Activated CD4-positive, alpha-beta T cell treated with anti-CD3 and anti-CD28 coated beads for 1 hour (primary cell): ENCODE data around the gene TIAM2.
"Not testable (repeated sequence)": the region's sequence is repeated elsewhere in the genome, so short reads cannot be mapped to it uniquely, and the experiment has no call there.

Experiments
- DNase-seq: peaks from one replicate; pipeline ENCODE4 v3.0.0-alpha.2; 2020

The TIAM2 gene

GRCh38 chr6:155268088-155268867 is 273.2 kb downstream of the TIAM2 start:
- DNase-seq, result not testable (repeated sequence)

GRCh38 chr6:155269765-155270164 is 274.6 kb downstream of the TIAM2 start:
- DNase-seq, result no peak

- DNase-seq, result no peak
These were observed 275.5 kb downstream of the TIAM2 start for GRCh38 chr6:155270561-155271091.

- DNase-seq, result no peak
These were observed 276.0 kb downstream of the TIAM2 start for GRCh38 chr6:155271145-155271544.

GRCh38 chr6:155272353-155273232 is 277.5 kb downstream of the TIAM2 start:
- DNase-seq, result no peak

- DNase-seq, result no peak
These were observed 278.3 kb downstream of the TIAM2 start for GRCh38 chr6:155273431-155273830.

GRCh38 chr6:155274106-155274505 is 279.0 kb downstream of the TIAM2 start:
- no peak for DNase-seq

GRCh38 chr6:155274533-155274932 is 279.4 kb downstream of the TIAM2 start:
- DNase-seq, result no peak

- no peak for DNase-seq
These were observed 280.8 kb downstream of the TIAM2 start for GRCh38 chr6:155275808-155276480.

- no peak for DNase-seq
These were observed 281.5 kb downstream of the TIAM2 start for GRCh38 chr6:155276638-155277037.

- no peak for DNase-seq
These were observed 283.4 kb downstream of the TIAM2 start for GRCh38 chr6:155278319-155279049.

GRCh38 chr6:155284775-155285174 is 289.7 kb downstream of the TIAM2 start:
- DNase-seq, result no peak

GRCh38 chr6:155287762-155288161 is 292.6 kb downstream of the TIAM2 start:
- no peak for DNase-seq

- no peak for DNase-seq
These were observed 295.4 kb downstream of the TIAM2 start for GRCh38 chr6:155290491-155290890.

- DNase-seq, result no peak
These were observed 296.2 kb downstream of the TIAM2 start for GRCh38 chr6:155291291-155291690.

- DNase-seq, result no peak
These were observed 297.6 kb downstream of the TIAM2 start for GRCh38 chr6:155292711-155293110.

GRCh38 chr6:155297669-155298068 is 302.6 kb downstream of the TIAM2 start:
- no peak for DNase-seq

GRCh38 chr6:155301867-155302266 is 306.8 kb downstream of the TIAM2 start:
- DNase-seq, result no peak

- DNase-seq, result no peak
These were observed 308.3 kb downstream of the TIAM2 start for GRCh38 chr6:155303361-155303870.

GRCh38 chr6:155306958-155307357 is 311.8 kb downstream of the TIAM2 start:
- no peak for DNase-seq
